Cardiac septum (tissue), 1 donor: ENCODE results near the gene HES4. TPM values are rescaled to one million over a fixed set of nuclear protein-coding genes. Genes with fewer than 3 reads are reported as not detected.

ENCODE experiments used
- DNase-seq: peaks from one replicate; pipeline ENCODE4 v3.0.0-alpha.2; 2020; ENCODE audit warnings: low spot score
- intact Hi-C: fragments of 100-400 bp; cut with DNase I; formaldehyde crosslinking; loops from one replicate; pipeline ENCODE4 v1.14.0; 2022
- long read RNA-seq: library from polyadenylated mRNA; unstranded; transcript quantifications from one replicate; pipeline ENCODE4 v2.0.0, GENCODE V29; 2021
- total RNA-seq: library from RNA; stranded (reverse); fragmentation: NEBNext Ultra II Directional; extraction: Animal tissue kit (Norgen Biotek cat#: 25700); gene quantifications from one replicate; pipeline ENCODE4 v1.2.1, GENCODE V29; 2021
- donor health status: DM: no; HTN: no; CAD: no.

Gene HES4
- 56.5 TPM for total RNA-seq
- long read RNA-seq, transcript HES4-201 (4 exons, 899 nt): minor isoform, 35 of 121 reads
- long read RNA-seq, transcript HES4-203 (2 exons, 1,038 nt): minor isoform, 28 of 121 reads
- long read RNA-seq, transcript HES4-204 (3 exons, 667 nt): minor isoform, 9 of 121 reads
- long read RNA-seq, transcript HES4-202 (3 exons, 1,040 nt): major isoform, 40 of 121 reads
- long read RNA-seq, partial matches to known transcripts: 4 of 121 reads
- long read RNA-seq, other reads (novel, unspliced or antisense): 5 of 121 reads

- intact Hi-C loops: loop anchor here (2.0 kb wide), 1 partner anchor 19 kb away; no protein-coding TSS in a partner anchor
These were observed at the start of gene HES4 for GRCh38 chr1:999725-1000356. Gene HES4, minus strand, starts transcription at chr1:1000097. Its CDS starts 124 bp downstream, at chr1:999973.

GRCh38 chr1:1048765-1049164 lies 48.9 kb upstream of the HES4 start:
- intact Hi-C loops: no loop called here
- DNase-seq: no peak

More at GRCh38 chr1:999725-1000356, at the start of gene HES4:
- DNase-seq: peak; percentile 94

- intact Hi-C loops: no loop called here
- DNase-seq: no peak
These were observed 48.1 kb upstream of the HES4 start for GRCh38 chr1:1047963-1048362.

- intact Hi-C loops: no loop called here
These were observed 47.5 kb upstream of the HES4 start for GRCh38 chr1:1047407-1047806.

GRCh38 chr1:1046767-1047166 lies 46.9 kb upstream of the HES4 start:
- intact Hi-C loops: no loop called here

More at GRCh38 chr1:1047407-1047806, 47.5 kb upstream of the HES4 start:
- DNase-seq: no peak

GRCh38 chr1:1046243-1046642 lies 46.3 kb upstream of the HES4 start:
- intact Hi-C loops: no loop called here
- no peak for DNase-seq

More at GRCh38 chr1:1046767-1047166, 46.9 kb upstream of the HES4 start:
- no peak for DNase-seq

- intact Hi-C loops: no loop called here
- no peak for DNase-seq
These were observed 45.2 kb upstream of the HES4 start for GRCh38 chr1:1045129-1045528.

- intact Hi-C loops: no loop called here
These were observed 44.7 kb upstream of the HES4 start for GRCh38 chr1:1044455-1045078.

GRCh38 chr1:1043921-1044320 lies 44.0 kb upstream of the HES4 start:
- DNase-seq: no peak
- intact Hi-C loops: no loop called here

More at GRCh38 chr1:1044455-1045078, 44.7 kb upstream of the HES4 start:
- DNase-seq: no peak

- intact Hi-C loops: no loop called here
These were observed 43.5 kb upstream of the HES4 start for GRCh38 chr1:1043411-1043810.

GRCh38 chr1:1042835-1043234 lies 42.9 kb upstream of the HES4 start:
- intact Hi-C loops: no loop called here

More at GRCh38 chr1:1043411-1043810, 43.5 kb upstream of the HES4 start:
- no peak for DNase-seq

GRCh38 chr1:1041873-1042272 lies 42.0 kb upstream of the HES4 start:
- intact Hi-C loops: no loop called here
- DNase-seq: no peak

More at GRCh38 chr1:1042835-1043234, 42.9 kb upstream of the HES4 start:
- no peak for DNase-seq

GRCh38 chr1:1041092-1041523 lies 41.2 kb upstream of the HES4 start:
- DNase-seq: no peak
- intact Hi-C loops: no loop called here

- no peak for DNase-seq
- intact Hi-C loops: no loop called here
These were observed 40.4 kb upstream of the HES4 start for GRCh38 chr1:1040004-1040991.

- intact Hi-C loops: no loop called here
- DNase-seq: no peak
These were observed 39.4 kb upstream of the HES4 start for GRCh38 chr1:1039145-1039910.

- DNase-seq: no peak
- intact Hi-C loops: no loop called here
These were observed 38.8 kb upstream of the HES4 start for GRCh38 chr1:1038694-1039093.

GRCh38 chr1:1037366-1038327 lies 37.8 kb upstream of the HES4 start:
- no peak for DNase-seq
- intact Hi-C loops: no loop called here
